Stimulated activated CD8-positive, alpha-beta memory T cell treated with anti-CD3 and anti-CD28 coated beads, Interleukin-15, amount 100 ng/mL, for 48 hours (primary cell): ENCODE data around the gene LYSMD1.
"Not testable (repeated sequence)": the region's sequence is repeated elsewhere in the genome, so short reads cannot be mapped to it uniquely, and the experiment has no call there.

Experiments used
- DNase-seq, 2 donors: peaks; one replicate each; pipeline ENCODE4 v3.0.0-alpha.2; 2020; ENCODE audit warnings: low read depth in 2 of 2

LYSMD1 gene, protein sequence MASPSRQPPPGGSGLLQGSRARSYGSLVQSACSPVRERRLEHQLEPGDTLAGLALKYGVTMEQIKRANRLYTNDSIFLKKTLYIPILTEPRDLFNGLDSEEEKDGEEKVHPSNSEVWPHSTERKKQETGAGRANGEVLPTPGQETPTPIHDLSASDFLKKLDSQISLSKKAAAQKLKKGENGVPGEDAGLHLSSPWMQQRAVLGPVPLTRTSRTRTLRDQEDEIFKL

DNA sequence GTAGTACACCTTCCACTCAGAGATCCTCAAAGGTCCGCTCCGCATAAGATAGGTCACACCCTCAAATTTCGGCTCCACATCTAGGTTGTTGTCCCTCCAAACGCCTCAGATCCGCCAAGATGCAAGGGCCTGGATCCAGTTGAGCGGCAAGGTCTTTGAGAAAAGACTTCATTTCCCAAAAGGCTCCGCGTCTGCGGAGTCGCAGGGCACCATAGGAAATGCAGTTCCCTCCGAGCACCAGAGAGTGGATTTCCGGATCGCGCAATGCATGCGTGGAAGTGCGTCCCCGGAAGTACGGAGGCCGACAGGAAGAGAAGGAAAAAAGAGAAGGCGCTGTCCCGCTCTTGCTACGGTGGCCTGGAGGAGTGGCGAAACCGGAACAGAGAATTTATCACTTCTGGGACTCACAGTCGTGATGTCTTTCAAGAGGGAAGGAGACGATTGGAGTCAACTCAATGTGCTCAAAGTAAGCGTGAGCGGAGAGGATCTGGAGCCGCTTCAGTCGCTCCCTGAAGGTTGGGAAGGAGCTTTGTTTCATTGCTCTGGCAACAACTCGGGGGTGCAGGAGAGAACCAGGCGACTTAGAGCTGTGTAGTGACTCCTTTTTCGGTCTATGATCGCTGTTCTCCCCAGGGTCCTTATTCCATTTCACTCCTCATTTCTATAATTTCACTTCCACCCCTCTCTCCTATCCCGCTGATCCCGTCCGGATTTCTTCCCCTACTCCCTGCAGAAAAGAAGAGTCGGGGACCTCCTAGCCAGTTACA, at the start of gene LYSMD1, which contains the start of gene SCNM1:
Gene LYSMD1, minus strand, starts transcription at position 165 of the 767 bp plus-strand sequence. CDS start 644 bp downstream, outside the sequence.
Gene SCNM1, plus strand, starts transcription at position 407 of the 767 bp plus-strand sequence. Its CDS starts 9 bp downstream, at position 416.
- peak; percentile 90 to 94 for DNase-seq

DNA sequence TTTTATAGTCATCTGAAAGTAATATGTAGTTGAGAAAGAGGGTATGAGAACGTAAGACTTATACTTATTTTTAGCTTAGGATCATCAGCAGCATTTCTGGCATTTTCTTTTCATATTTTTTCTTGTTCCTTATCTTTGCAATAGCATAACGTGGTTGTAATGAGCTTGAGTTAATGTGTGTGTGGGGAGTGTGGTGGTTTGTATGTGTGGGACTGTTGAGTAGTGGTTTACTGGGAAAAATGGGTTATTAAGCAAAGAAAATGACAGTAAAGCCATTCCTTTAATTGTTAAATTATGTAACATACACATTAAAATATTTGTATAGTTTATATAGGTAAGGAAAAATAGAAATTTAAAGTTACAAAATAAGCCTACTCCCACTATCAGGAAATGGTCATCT, 47.9 kb upstream of the LYSMD1 start:
- DNase-seq: no peak

DNA sequence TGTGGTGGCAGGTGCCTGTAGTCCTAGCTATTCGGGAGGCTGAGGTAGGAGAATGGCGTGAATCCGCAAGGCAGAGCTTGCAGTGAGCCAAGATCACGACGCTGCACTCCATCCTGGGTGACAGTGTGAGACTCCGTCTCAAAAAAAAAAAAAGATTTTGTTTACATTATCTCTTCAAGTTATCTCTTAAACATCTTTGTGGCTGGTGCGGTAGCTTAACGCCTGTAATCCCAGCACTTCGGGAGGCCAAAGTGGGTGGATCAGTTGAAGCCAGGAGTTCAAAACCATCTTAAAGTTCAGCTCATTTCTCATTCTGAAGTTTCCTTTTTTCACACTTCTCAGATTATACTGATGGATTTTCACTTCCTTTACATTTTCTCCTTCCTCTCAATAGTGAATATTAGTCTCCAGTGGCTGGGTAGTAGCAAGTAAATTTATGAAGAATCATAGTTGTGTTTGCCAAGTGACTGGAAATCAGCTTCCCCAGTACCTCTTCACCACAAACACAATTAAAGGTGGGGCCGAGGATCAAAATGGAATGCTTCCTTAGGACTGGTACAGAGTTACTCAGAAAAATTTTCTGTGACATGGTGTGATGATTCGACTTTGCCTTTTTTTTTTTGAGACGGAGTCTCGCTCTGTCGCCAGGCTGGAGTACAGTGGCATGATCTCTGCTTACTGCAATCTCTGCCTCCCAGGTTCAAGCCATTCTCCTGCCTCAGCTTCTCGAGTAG, 46.4 kb upstream of the LYSMD1 start:
- DNase-seq: no peak

DNA sequence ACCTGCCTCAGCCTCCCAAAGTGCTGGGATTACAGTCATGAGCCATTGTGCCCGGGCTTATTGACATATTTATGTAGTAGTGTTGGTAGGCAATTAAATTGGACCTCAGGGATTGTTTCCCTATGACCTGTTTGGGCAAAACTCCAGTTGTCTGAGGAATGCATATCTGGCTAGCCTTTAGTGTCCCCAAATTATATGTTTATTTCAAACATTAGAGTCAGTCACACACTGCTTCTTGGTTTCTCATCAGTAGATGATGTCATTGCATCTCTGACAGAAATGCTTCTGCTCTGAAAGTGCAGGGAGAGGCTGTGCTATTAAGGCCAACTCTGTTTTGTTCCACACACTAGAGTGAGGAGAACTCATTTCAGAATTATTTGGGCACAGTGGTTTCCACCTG, 45.1 kb upstream of the LYSMD1 start:
- DNase-seq: no peak

DNA sequence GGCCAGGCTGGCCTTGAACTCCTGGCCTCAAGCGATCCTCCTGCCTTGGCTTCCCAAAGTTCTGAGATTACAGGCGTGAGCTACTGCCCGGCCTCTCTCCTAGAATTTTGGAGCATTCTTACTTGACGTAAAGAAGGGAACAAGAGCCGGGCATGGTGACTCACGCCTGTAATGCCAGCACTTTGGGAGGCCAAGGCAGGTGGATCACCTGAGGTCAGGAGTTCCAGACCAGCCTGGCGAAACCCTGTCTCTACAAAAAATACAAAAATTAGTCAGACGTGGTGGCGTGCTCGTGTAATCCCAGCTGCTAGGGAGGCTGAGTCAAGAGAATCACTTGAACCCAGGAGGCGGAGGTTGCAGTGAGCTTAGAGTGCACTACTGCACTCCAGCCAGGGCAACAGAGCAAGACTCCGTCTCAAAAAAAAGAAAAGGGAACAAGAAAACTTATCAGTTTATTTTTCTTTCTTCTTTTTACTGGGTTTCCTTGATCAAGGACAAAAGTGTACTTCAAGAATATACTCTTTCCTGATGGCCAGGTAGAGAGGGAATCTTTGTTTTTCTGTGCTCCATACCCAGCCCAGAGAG, 39.8 kb upstream of the LYSMD1 start:
- DNase-seq: not testable (repeated sequence)

GRCh38 chr1:151199873-151200581, 34.3 kb upstream of the LYSMD1 start:
- DNase-seq: no peak

DNA sequence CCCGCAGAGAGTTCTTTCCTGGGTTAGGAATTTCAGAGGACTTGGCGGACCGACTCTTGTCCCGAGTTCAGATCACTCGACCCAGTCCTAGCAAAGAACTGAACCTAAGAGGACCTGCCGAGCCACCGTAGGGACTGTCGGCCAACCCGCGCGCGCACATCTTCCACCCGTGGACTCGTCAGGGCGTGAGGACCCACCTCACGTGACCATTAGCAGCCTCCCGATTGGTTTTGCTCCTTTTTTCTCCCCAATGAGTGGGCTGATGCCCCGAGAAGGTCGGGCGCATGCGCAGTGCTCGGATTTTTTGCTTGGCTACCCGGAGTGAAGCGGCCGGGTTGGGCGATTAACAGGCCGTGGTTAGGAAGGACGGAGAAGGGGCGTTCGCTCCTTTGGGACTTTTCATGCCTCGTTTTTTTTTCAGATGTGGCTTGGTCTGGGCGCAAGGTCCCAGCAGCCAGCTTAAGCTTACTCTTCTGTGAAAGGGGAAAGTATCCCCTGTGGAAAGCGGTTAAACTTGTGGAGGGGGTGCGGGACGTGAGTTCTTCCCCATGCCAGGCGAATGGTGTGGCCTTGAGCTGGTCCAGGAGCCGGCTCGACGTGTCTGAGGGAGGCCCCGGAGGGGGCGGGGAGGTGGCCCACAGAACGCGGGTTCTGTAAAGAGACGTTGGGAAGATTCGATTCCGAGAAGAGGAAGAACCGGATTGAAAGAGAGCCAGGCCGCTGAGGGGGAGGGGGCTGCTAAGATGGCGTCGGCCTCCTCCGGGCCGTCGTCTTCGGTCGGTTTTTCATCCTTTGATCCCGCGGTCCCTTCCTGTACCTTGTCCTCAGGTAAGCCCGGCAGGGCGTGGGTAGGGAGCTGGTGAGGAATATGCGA, 32.8 kb upstream of the LYSMD1 start, which contains the start of gene PIP5K1A:
Gene PIP5K1A, plus strand, starts transcription at position 299 of the 874 bp plus-strand sequence. Its CDS starts 445 bp downstream, at position 744.
- DNase-seq: peak; percentile 96 to 97

DNA sequence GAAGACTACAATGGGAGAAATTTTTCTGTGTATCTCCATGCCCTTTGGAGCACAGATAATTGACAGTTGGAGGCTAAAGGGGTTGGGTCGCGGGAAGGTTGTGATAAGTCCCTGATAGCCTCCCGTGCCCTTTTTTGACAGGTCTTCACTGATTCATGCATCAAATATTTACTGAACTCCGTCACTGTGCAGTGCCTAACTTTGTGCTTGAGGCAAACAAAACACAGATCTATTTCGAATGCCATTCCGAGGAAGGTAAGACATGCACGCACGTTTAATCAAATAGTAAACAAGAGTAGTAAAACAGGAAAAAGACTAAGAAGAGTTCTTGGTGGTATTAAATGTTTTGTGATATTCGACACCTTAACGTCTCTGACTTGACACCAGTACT, 32.2 kb upstream of the LYSMD1 start:
- DNase-seq: no peak

- no peak for DNase-seq
Observed at GRCh38 chr1:151196292-151196800, 30.6 kb upstream of the LYSMD1 start.

DNA sequence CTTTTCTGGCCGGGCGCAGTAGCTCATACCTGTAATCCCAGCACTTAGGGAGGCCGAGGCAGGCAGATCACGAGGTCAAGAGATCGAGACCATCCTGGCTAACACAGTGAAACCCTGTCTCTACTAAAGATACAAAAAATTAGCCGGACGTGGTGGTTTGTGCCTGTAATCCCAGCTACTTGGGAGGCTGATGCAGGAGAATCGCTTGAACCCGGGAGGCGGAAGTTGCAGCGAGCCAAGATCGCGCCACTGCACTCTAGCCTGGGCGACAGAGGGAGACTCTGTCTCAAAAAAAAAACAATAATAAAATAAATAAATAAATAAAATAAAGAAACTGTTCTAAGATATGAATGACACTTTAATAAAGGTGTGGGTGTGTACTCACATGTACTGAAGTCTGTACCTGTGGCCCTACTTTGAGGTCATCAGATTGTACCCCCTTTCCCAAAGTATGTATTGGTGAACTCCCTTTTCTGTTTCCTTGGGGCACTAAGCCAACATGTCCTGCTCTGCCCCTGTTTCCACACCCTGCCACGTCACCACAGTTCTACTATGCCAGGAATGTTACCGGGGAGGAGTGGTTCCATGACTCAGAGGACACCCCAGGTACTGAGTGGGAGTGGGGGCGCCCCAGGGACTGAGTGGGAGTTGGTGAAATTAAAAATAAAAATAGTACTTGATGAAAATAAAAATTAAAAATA, 29.3 kb upstream of the LYSMD1 start:
- DNase-seq: not testable (repeated sequence)

GRCh38 chr1:151193856-151194255, 28.2 kb upstream of the LYSMD1 start:
- DNase-seq: no peak

DNA sequence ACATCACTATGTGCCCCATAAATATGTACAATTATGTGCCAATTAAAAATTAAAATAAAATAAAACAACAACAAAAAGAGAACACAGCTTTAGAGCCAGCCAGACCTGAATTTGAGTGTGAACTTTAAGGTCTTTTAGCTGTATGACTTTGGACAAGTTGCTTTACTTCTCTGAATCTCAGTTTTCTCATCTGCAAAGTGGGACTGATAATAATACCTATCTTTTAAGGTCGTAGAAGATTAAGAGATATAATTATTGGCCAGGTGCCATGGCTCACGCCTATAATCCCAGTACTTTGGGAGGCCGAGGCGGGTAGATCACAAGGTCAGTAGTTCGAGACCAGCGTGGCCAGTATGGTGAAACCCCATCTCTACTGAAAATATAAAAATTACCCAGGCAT, 27.6 kb upstream of the LYSMD1 start:
- DNase-seq: no peak

- DNase-seq: no peak
Observed at GRCh38 chr1:151192047-151192446, 26.3 kb upstream of the LYSMD1 start.

DNA sequence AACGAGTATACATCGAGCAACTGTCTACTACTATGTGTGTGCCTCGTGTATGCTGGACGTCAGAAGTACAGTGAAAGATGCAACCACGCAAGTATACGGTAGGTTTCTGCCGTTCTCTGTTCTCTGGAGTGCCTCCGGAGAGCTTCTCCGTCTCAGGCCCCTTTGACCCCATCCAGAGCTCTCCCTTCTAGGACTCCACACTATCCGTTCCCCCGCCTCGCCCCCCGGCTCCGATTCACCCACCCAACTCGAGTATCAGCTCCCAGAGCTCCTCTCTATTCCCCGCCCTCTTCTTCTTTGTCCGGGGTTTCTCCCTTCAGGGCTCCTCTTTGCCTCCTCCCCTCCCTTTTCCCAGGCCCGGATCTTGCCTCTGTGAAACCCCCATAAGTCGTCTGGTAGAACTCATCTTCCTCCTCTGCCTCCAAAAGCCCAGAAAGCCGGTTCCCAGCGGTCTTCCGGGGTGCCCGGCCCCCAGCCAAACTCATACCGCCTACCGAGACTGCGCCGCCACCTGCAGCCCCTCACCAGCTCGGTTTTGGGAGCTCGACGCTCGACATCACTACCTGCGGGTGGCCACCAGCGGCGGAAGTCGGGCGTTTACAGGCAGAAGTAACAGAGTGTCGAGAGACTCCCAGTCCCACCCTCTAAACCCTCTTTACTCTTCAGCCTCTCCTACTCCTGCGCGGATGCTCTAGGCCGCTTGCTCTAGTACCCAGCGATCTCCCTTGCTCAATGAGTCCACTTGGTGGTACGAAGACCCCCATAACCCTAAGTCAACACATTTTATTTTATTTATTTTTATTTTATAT, 24.1 kb upstream of the LYSMD1 start, which contains the start of gene VPS72:
Gene VPS72, minus strand, starts transcription at position 561 of the 809 bp plus-strand sequence. Its CDS starts 76 bp downstream, at position 485.
- peak; percentile 79 to 82 for DNase-seq

DNA sequence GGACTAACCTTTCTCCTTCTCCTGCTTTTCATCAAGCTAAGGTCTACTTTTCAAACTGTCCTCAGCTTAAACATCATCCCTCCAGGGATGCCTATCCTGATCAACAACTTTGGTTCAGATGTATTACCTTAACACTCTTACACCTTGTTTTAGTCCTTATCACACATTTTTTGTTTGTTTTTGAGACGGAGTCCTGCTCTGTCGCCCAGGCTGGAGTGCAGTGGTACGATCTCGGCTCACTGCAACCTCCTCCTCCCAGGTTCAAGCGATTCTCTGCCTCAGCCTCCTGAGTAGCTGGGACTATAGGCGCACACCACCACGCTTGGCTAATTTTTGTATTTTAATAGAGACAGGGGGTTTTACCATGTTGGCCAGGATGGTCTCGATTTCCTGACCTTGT, 23.0 kb upstream of the LYSMD1 start:
- DNase-seq: not testable (repeated sequence)

DNA sequence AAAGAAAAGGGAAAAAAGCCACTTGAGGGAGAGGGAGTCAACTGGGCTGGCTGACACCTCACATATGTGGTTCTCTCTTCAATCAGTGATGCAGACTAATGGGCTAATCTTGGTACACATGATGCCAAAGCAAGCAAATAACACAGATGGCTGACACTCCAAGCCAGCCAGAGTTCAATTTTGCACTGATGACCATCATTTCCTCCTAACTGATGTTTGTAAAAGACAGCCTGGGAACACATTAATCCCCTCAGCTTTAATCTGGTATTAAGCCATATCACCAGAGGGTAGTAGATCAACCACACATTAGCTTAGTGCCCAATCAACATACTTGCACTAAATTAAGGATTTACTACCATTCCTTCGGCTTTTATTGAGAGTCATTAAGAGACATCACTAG, 21.5 kb upstream of the LYSMD1 start:
- no peak for DNase-seq

- no peak for DNase-seq
Observed at GRCh38 chr1:151184211-151184610, 18.5 kb upstream of the LYSMD1 start.

GRCh38 chr1:151176514-151177045, 10.9 kb upstream of the LYSMD1 start:
- no peak for DNase-seq
